Caco-2 (cell line): ENCODE data around the gene S100A6. TPM values are rescaled to one million over a fixed set of nuclear protein-coding genes. Genes with fewer than 3 reads are reported as not detected.
"Not testable (repeated sequence)": the region's sequence is repeated elsewhere in the genome, so short reads cannot be mapped to it uniquely, and the experiment has no call there.

Experiments
- BruUV-seq: library from RNA; stranded (reverse); fragments of 400-500 nt; replicated peaks from 2 replicates; lab custom pipeline; 2021; lab: Mats Ljungman, UMichigan
- CTCF ChIA-PET: fragments of 300-600 bp; sonication (Branson Sonifier 250); formaldehyde crosslinking; loops from one replicate; lab custom pipeline; 2022; ENCODE audit warnings: antibody characterized with exemption; lab: Charles Lee
- POLR2A ChIA-PET: fragments of 300-600 bp; sonication (Branson Sonifier 250); formaldehyde crosslinking; loops from one replicate; lab custom pipeline; 2022; ENCODE audit warnings: antibody characterized with exemption; lab: Charles Lee
- DNase-seq, 2 experiments: peaks; one replicate each; pipeline versions ENCODE4 v3.0.0 to v3.0.0-alpha.2; 2020 to 2022
- H3K27me3 ChIP-seq: replicated peaks from 2 replicates; pipeline ENCODE4 v1.6.0; 2011; ENCODE audit warnings: low read length; ENCODE audit not compliant: control insufficient read depth, insufficient read depth
- H3K36me3 ChIP-seq: 2 replicates; pipeline ENCODE4 v1.5.1; 2011; ENCODE audit warnings: low read length; ENCODE audit not compliant: control insufficient read depth, insufficient read depth
- H3K4me1 ChIP-seq: fragments of 250-450 bp; sonication (Bioruptor Pico); 2 replicates; pipeline ENCODE4 v1.5.1; 2020; ENCODE audit warnings: mild to moderate bottlenecking
- H3K4me3 ChIP-seq: 2 replicates; pipeline ENCODE4 v1.5.1; 2011; ENCODE audit warnings: low read depth, mild to moderate bottlenecking, control low read depth, low read length
- H3K9me3 ChIP-seq: fragments of 250-450 bp; sonication (Bioruptor Pico); 2 replicates; pipeline ENCODE4 v1.5.1; 2020; ENCODE audit warnings: mild to moderate bottlenecking, moderate library complexity
- H3K27ac Mint-ChIP-seq: one replicate; pipeline ENCODE4 v1.8.0; 2022; ENCODE audit warnings: mixed read lengths; ENCODE audit not compliant: unreplicated experiment
- H3K27me3 Mint-ChIP-seq: one replicate; pipeline ENCODE4 v1.8.0; 2022; ENCODE audit warnings: mixed read lengths; ENCODE audit not compliant: insufficient read depth, unreplicated experiment
- H3K36me3 Mint-ChIP-seq: one replicate; pipeline ENCODE4 v1.8.0; 2022; ENCODE audit warnings: mild to moderate bottlenecking, mixed read lengths; ENCODE audit not compliant: insufficient read depth, unreplicated experiment
- H3K4me1 Mint-ChIP-seq: one replicate; pipeline ENCODE4 v1.8.0; 2022; ENCODE audit warnings: low read depth, mixed read lengths; ENCODE audit not compliant: unreplicated experiment
- H3K4me3 Mint-ChIP-seq: one replicate; pipeline ENCODE4 v1.8.0; 2022; ENCODE audit warnings: mild to moderate bottlenecking, moderate library complexity, mixed read lengths; ENCODE audit not compliant: unreplicated experiment
- H3K9me3 Mint-ChIP-seq: one replicate; pipeline ENCODE4 v1.8.0; 2022; ENCODE audit warnings: mixed read lengths; ENCODE audit not compliant: unreplicated experiment
- intact Hi-C: fragments of 100-400 bp; cut with micrococcal nuclease; formaldehyde crosslinking; loops from one replicate; pipeline ENCODE4 v1.10.0; 2022; ENCODE audit not compliant: unreplicated experiment
- total RNA-seq: library from RNA; stranded (reverse); gene quantifications from 2 replicates; pipeline ENCODE4 v1.2.3, GENCODE V29; 2022
- TF ChIP-seq, protein P1 (sequence below), 2 experiments: fragments of 200-600 bp in 1 of 2; IDR thresholded peaks; 1 replicate in 1 of 2; 2 replicates in 1 of 2; pipeline versions ENCODE4 v1.5.1 to v1.8.0; 2011 to 2022; ENCODE audit warnings: antibody characterized with exemption in 1 of 2, control low read depth in 1 of 2, inconsistent platforms in 1 of 2, low read depth in 1 of 2, low read length in 1 of 2, mild to moderate bottlenecking in 1 of 2, moderate library complexity in 1 of 2; ENCODE audit not compliant: insufficient read depth in 1 of 2, severe bottlenecking in 1 of 2, unreplicated experiment in 1 of 2

Gene S100A6
- total RNA-seq, 1 experiment from 2014 or later: 432 TPM

DNA sequence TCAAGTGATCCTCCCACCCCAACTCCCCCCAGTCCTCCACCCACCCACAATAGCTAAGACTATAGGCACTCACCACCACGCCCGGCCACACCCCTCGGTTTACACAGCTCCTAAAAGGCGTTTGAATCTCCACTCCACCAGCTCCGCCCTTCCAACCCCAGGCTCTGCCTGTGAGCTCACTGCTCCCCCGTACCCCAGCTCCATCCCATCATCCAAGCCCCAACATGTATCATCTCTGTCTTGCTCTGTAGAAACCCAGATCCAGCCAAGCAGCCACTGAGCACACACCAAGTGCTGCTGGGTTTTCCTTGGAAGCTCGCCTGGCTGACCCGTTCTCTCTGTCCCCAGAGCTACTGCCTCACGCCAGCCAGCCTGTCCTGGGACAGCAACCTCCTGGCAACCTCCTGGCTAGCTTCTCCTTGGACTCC is 41.8 kb upstream of the S100A6 start:
- H3K9me3 ChIP-seq: no peaks in the 10 kb centered on the region

DNA sequence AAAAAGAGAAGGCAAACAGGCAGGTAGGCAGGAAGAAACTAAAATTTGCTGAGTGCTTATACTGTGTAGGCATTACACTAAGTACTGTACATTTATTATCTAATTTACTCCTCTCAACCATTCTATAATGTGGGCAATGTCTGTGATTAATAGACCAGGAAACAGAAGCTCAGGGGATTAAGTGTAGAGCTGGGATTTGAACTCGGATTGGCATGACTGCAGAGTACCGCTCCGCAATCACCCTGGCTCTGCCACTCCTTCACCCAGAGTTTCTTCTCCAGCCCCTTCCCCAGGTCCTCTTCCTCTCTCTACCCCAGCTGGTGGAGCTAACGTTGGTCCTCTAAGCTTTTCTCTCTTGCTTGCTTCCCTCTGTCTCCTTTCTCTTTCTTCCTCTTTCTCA is 41.3 kb upstream of the S100A6 start:
- Mint-ChIP-seq H3K4me3 (peak overlapping the region; percentile 16), H3K9me3 (no peaks in the 10 kb centered on the region), H3K27ac (peak overlapping the region; percentile 73), H3K36me3 (peaks cover 20% of the 10 kb centered on the region), H3K27me3 (no peaks in the 10 kb centered on the region), H3K4me1 (peaks cover 45% of the 10 kb centered on the region)
- no peaks in the 10 kb centered on the region for H3K9me3 ChIP-seq
- peaks cover 63% of the 10 kb centered on the region for H3K4me1 ChIP-seq
- TF ChIP-seq, protein P1, sequence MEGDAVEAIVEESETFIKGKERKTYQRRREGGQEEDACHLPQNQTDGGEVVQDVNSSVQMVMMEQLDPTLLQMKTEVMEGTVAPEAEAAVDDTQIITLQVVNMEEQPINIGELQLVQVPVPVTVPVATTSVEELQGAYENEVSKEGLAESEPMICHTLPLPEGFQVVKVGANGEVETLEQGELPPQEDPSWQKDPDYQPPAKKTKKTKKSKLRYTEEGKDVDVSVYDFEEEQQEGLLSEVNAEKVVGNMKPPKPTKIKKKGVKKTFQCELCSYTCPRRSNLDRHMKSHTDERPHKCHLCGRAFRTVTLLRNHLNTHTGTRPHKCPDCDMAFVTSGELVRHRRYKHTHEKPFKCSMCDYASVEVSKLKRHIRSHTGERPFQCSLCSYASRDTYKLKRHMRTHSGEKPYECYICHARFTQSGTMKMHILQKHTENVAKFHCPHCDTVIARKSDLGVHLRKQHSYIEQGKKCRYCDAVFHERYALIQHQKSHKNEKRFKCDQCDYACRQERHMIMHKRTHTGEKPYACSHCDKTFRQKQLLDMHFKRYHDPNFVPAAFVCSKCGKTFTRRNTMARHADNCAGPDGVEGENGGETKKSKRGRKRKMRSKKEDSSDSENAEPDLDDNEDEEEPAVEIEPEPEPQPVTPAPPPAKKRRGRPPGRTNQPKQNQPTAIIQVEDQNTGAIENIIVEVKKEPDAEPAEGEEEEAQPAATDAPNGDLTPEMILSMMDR (IDR thresholded peaks at IDR 0.05; ENCODE audit: insufficient read depth in 1 of 2, low read depth in 1 of 2, low read length in 1 of 2, severe bottlenecking in 1 of 2, unreplicated experiment in 1 of 2): no peak
- no peaks in the 10 kb centered on the region for H3K27me3 ChIP-seq
- BruUV-seq: no TSS peak
- ChIA-PET CTCF (interaction anchor here (0.6 to 1.5 kb wide), 6 partner anchors 9 to 50 kb away, joined by 3 to 10 read pairs (median 5); partner anchors contain the start of genes S100A1, S100A13 and S100A14), POLR2A (interaction anchor here (0.5 to 2.8 kb wide), 8 partner anchors 11 to 301 kb away, joined by 3 to 25 read pairs (median 6); partner anchors contain the start of genes CHTOP, S100A13, S100A14 and S100A16)
- no peak for DNase-seq
- no peaks in the 10 kb centered on the region for H3K36me3 ChIP-seq
- H3K4me3 ChIP-seq: no peak overlapping the region
- intact Hi-C loops: loop anchor here (5.0 kb wide), 1 partner anchor 95 kb away; the partner anchor contains the start of gene ILF2

More for the DNA sequence above, 41.8 kb upstream of the S100A6 start:
- Mint-ChIP-seq H3K9me3 (no peaks in the 10 kb centered on the region), H3K4me1 (peaks cover 45% of the 10 kb centered on the region), H3K4me3 (peak overlapping the region; percentile 16), H3K27me3 (no peaks in the 10 kb centered on the region), H3K36me3 (peaks cover 20% of the 10 kb centered on the region), H3K27ac (peak overlapping the region; percentile 73)
- intact Hi-C loops: loop anchor here (1.0 to 5.0 kb wide), 2 partner anchors 11 to 95 kb away; partner anchors contain the start of gene ILF2
- CTCF ChIA-PET: interaction anchor here (0.6 to 1.6 kb wide), 8 partner anchors 9 to 72 kb away, joined by 3 to 10 read pairs (median 5); partner anchors contain the start of genes S100A1, S100A13 and S100A14
- Histone ChIP-seq H3K4me3 (no peak overlapping the region), H3K4me1 (peaks cover 62% of the 10 kb centered on the region), H3K27me3 (no peaks in the 10 kb centered on the region), H3K36me3 (no peaks in the 10 kb centered on the region)
- TF ChIP-seq, protein P1 (IDR thresholded peaks at IDR 0.05; ENCODE audit: insufficient read depth in 1 of 2, low read depth in 1 of 2, low read length in 1 of 2, severe bottlenecking in 1 of 2, unreplicated experiment in 1 of 2): no peak
- POLR2A ChIA-PET: interaction anchor here (0.5 to 2.8 kb wide), 9 partner anchors 11 to 301 kb away, joined by 3 to 25 read pairs (median 4); partner anchors contain the start of genes CHTOP, S100A13, S100A14 and S100A16
- DNase-seq: peak; percentile 52 to 76
- BruUV-seq: no TSS peak

DNA sequence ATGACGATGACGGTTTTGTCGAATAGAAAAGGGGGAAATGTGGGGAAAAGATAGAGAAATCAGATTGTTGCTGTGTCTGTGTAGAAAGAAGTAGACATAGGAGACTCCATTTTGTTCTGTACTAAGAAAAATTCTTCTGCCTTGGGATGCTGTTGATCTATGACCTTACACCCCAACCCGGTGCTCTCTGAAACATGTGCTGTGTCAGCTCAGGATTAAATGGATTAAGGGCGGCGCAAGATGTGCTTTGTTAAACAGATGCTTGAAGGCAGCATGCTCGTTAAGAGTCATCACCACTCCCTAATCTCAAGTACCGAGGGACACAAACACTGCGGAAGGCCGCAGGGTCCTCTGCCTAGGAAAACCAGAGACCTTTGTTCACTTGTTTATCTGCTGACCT is 39.7 kb upstream of the S100A6 start:
- Mint-ChIP-seq H3K27ac (peak overlapping the region; percentile 73), H3K36me3 (peaks cover 20% of the 10 kb centered on the region), H3K4me1 (peaks cover 60% of the 10 kb centered on the region)
- ChIA-PET POLR2A (interaction anchor here (0.9 to 1.2 kb wide), 5 partner anchors 9 to 58 kb away, joined by 3 to 9 read pairs (median 3); partner anchors contain the start of genes CHTOP, S100A13 and S100A14), CTCF (interaction anchor here (0.9 to 1.3 kb wide), 4 partner anchors 37 to 56 kb away, joined by 3 to 8 read pairs (median 4); partner anchors contain the start of genes S100A13 and S100A16)
- not testable (repeated sequence) for H3K9me3 ChIP-seq, BruUV-seq, H3K27me3 ChIP-seq, H3K9me3 Mint-ChIP-seq, H3K36me3 ChIP-seq, H3K27me3 Mint-ChIP-seq, H3K4me3 ChIP-seq, H3K4me3 Mint-ChIP-seq
- intact Hi-C loops: loop anchor here (5.0 kb wide), 1 partner anchor 97 kb away; the partner anchor contains the start of gene ILF2
- peak; percentile 68 to 80 for DNase-seq
- peaks cover 62% of the 10 kb centered on the region for H3K4me1 ChIP-seq

- POLR2A ChIA-PET, H3K36me3 ChIP-seq, H3K27me3 ChIP-seq, H3K9me3 Mint-ChIP-seq, H3K4me3 ChIP-seq, H3K27me3 Mint-ChIP-seq, BruUV-seq, CTCF ChIA-PET, DNase-seq, H3K9me3 ChIP-seq, H3K4me3 Mint-ChIP-seq: not testable (repeated sequence)
- Mint-ChIP-seq H3K27ac (peak overlapping the region; percentile 73), H3K36me3 (peaks cover 20% of the 10 kb centered on the region), H3K4me1 (peaks cover 63% of the 10 kb centered on the region)
- intact Hi-C loops: loop anchor here (5.0 kb wide), 1 partner anchor 97 kb away; the partner anchor contains the start of gene ILF2
- peaks cover 62% of the 10 kb centered on the region for H3K4me1 ChIP-seq
Measured at GRCh38 chr1:153575081-153575491, 39.3 kb upstream of the S100A6 start.
